Activated CD4-positive, alpha-beta T cell treated with anti-CD3 and anti-CD28 coated beads for 4 hours (primary cell): Measurements from ENCODE around the gene CANT1.
"Not testable (repeated sequence)": the region's sequence is repeated elsewhere in the genome, so short reads cannot be mapped to it uniquely, and the experiment has no call there.

Experiments
- DNase-seq, 2 donors: peaks; one replicate each; pipeline ENCODE4 v3.0.0-alpha.2; 2020

The CANT1 gene

DNA sequence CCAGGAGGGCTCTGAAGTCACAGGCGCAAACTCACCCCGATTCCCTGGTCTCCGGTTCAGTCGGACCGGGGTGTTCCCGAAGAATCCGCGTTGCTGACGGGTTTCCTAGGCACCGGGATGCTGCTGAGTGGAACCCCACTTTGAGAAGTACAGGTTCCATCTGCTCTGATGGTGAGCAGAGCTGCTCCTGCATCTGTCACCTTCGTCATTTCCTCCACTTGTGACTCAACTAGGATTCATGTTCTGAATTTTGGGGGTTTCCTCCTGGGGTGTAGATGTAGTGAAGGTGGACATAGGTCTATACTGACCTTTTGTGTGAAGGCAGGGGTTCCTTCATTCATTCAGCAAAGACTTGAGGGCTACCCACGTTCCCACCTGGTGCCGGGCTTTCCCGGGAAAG is 54.9 kb downstream of the CANT1 start:
- DNase-seq = no peak

DNA sequence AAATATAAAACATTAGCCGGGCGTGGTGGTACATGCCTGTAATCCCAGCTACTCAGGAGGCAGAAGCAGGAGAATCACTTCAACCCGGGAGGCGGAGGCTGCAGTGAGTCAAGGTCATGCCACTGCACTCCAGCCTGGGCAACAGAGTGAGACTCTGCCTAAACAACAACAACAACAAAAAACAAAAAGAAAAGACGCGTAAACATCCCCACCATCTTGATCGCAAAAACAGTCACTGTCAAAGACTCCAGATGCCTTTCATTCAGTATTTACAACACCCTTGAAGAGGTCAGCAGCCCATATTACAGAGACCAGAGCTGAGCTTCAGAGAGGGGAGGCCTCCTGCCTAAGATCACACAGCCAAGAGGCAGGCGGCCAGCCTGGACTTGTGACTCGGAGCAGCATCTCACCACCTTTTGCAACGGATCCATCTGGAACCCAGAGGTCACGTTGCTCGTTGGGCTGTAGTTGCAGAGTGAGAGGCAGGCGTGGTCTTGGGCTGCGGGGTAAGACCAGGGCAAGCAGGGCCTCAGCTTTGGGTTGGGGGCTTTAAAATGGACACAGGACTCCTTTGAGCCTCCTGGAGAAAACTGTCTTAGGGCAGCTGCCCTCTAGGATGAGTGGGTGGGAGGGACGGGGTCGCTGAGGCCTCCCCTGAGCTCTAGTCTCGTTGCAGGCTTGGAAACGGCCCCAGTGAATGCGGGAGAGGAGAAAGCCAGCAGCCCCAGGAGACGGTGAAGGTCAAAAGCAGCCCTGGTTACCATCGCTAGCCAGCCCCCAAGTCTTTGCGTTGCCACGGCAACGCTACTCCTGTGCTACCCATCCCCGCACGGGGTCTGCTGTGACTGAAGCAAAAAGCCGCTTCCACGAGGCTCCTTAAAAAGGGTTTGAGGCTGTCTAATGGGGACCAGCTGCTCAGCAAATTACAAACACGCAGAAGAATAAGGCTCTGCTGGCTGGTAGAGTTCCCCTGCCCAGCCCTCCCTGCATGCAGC is 55.9 kb downstream of the CANT1 start:
- no peak for DNase-seq

DNA sequence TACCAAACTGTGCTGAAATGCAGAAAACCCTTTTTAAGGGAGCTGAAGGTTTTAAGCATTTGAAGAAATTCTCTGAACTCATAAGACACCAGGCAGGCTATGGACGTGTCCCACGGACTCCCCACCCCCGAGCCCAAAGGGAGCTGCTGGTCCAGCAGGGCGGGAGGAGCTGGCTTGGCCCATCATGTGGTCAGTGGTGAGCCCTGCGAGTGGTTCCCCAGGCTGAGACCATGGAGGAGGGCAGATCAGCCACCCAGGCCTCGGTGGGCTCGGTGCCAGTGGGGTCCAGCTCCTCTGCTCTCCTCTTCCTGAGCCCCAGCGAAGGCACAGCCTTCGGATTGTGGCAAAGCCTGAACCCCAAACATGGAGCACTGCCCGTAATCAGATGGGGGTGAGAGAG is 56.9 kb downstream of the CANT1 start:
- no peak for DNase-seq

DNA sequence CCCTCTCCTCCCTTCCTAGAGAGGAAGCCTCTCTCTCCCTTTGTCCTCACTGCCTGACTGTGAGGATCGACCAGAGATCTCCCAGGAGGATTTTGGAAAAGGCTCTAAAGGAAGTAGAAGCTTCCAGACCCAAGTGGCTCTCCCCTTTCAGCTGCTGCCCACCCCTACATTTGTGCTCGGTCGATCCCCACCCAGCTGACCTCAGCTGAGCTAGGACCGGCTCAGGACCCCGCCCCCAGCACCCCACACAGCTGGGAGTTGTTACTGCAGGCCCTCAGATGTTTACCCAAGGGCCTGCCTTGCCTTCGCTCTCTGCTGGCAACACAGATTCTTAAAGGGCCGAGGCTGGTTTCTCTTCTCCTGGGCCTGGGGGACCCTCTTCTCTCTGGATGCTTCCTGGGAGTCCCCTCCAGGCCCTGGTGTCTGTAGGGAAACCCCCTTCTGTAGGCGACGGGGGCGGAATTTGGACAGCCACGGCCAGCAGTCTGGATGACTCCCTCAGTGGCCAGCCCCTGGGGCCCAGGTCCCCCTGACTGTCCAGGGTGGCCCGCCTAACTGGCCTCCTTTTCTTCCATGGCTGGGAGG is 57.5 kb downstream of the CANT1 start:
- no peak for DNase-seq

DNA sequence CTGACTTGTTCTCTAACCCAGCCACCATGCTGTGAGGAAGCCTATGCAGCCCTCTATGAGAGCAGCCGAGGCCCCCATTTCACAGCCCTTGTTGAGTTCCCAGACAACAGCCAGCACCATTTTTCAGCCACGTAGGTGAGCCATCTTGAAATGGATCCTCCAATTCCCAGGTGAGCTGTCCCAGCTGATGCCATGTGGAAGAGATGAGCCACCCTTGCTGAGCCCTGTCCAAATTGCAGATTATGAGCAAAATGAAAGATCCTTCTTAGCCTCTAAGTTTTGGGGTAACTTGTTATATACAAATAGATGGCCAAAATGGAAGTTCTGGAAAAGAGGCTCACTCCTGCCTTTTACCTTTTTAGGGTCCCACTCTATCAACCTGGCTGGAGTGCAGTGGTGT is 58.7 kb downstream of the CANT1 start:
- DNase-seq = no peak

GRCh38 chr17:78947235-78948149 is 62.1 kb downstream of the CANT1 start:
- no peak for DNase-seq

- no peak for DNase-seq
Measured at GRCh38 chr17:78946631-78947030, 62.9 kb downstream of the CANT1 start.

- DNase-seq = no peak
Measured at GRCh38 chr17:78946131-78946530, 63.4 kb downstream of the CANT1 start.

- DNase-seq = not testable (repeated sequence)
Measured at GRCh38 chr17:78945455-78945854, 64.1 kb downstream of the CANT1 start.

- no peak for DNase-seq
Measured at GRCh38 chr17:78944956-78945355, 64.6 kb downstream of the CANT1 start.

DNA sequence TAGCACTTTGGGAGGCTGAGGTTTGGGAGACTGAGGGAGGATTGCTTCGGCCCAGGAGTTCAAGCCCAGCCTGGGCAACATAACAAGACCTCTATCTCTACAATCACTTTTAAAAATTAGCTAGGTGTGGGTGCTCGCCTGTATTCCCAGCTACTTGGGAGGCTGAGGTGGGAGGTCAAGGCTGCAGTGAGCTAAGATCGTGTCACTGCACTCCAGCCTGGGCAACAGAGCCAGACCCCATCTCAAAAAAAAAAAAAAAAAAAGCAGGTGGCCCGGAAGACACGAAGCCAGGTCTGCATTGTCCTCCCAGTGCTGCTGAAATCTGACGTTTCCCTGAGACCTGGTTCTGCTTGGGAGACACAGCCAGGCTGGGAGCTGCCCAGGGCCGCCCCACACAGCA is 65.5 kb downstream of the CANT1 start:
- no peak for DNase-seq
